ENCODE data around the gene NCEH1. TPM values are rescaled to one million over a fixed set of nuclear protein-coding genes. Genes with fewer than 3 reads are reported as not detected.

The NCEH1 gene
- total and polyA plus RNA-seq, 2 of the 4 experiments (the other 2 are of a cell fraction), result 22.3 to 23.3 TPM

DNA sequence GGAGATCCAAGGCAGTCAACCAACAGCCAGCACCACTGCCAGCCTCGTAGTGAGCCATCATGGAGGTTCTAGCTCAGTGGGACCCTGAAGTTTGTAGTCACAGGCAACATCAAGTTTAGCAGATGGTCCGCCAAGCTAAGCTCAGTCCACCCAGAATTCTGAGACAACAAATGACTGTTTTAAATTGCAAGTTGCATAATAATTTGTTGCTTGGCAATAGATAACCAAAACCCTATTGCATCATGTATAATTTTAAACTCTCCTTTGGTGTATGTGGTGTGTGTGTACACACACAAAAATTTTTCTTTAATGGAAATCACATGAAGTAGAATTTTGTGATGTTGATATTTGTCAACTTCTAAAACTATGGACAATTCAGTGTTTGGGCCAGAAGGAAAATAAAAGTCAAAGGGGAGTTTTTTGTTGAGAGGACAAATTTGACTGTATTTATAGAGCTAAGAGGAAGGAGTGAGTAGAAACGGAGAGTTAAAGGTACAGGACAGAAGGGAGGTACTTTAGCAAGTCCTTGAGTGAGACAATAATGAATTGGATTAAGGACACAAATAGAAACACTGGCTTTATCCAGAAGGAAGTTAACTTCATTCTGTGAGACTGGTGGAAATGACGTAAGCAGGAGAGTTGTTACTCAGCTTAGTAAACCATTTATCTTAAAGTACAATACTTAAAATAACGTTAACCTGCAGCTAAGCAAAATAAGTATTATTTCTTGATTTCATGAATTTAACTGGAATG is 83.6 kb downstream of the NCEH1 start:
- no peak overlapping the region for H4K91ac ChIP-seq (ENCODE audit: insufficient read depth, low read depth, low read length)
- H2BK15ac ChIP-seq (ENCODE audit: low read depth, low read length), result peak overlapping the region; percentile 50; the same call in 1 of the 3 replicates
- intact Hi-C loops (cut with micrococcal nuclease), result no loop called here
- no peaks in the 10 kb centered on the region for H3K9me3 ChIP-seq (ENCODE audit: control insufficient read depth, insufficient read depth, low read length)
- peak; percentile 91 for TF ChIP-seq CEBPB (IDR thresholded peaks at IDR 0.05; ENCODE audit: low read depth, low read length)
- TF ChIP-seq, protein P1, sequence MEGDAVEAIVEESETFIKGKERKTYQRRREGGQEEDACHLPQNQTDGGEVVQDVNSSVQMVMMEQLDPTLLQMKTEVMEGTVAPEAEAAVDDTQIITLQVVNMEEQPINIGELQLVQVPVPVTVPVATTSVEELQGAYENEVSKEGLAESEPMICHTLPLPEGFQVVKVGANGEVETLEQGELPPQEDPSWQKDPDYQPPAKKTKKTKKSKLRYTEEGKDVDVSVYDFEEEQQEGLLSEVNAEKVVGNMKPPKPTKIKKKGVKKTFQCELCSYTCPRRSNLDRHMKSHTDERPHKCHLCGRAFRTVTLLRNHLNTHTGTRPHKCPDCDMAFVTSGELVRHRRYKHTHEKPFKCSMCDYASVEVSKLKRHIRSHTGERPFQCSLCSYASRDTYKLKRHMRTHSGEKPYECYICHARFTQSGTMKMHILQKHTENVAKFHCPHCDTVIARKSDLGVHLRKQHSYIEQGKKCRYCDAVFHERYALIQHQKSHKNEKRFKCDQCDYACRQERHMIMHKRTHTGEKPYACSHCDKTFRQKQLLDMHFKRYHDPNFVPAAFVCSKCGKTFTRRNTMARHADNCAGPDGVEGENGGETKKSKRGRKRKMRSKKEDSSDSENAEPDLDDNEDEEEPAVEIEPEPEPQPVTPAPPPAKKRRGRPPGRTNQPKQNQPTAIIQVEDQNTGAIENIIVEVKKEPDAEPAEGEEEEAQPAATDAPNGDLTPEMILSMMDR (conservative IDR thresholded peaks at IDR 0.05; ENCODE audit: low read depth, low read length), result no peak
- in situ Hi-C loops (cut with MboI; ENCODE audit: low sequenced_read_pairs), result no loop called here
- POLR2A ChIA-PET (ENCODE audit: unreplicated experiment), result no interaction called here
- no peak overlapping the region for H2AK9ac ChIP-seq (replicated peaks; ENCODE audit: low read depth, low read length, poor library complexity)
- no peak overlapping the region for H4K8ac ChIP-seq (ENCODE audit: low read depth in 2 of 2, low read length in 2 of 2)
- no peak overlapping the region for H4K5ac ChIP-seq (ENCODE audit: low read depth, low read length)
- CTCF ChIA-PET, result interaction anchor here (0.7 kb wide), 1 partner anchor 115 kb away, joined by 3 read pairs; no protein-coding TSS in a partner anchor
- WGBS, 2 experiments (ENCODE audit: extremely low coverage in 2 of 2, insufficient read length in 1 of 2), result 92% methylated on average over 2 of the region's 5 CpGs; no CpG with 5 or more reads in 1 of the 2 experiments
- no peak overlapping the region for H3K9ac ChIP-seq (ENCODE audit: low read depth, low read length)
- H3K4me2 ChIP-seq (ENCODE audit: low read depth, low read length), result no peak overlapping the region
- ATAC-seq (ENCODE audit: low read depth) (no peak), DNase-seq (peak; percentile 49)
- no peak overlapping the region for H2AFZ ChIP-seq (replicated peaks; ENCODE audit: low read length, poor library complexity)
- no peak overlapping the region for H3K14ac ChIP-seq (replicated peaks; ENCODE audit: low read depth, low read length)
- no peak overlapping the region for H3K4me3 ChIP-seq (ENCODE audit: insufficient read depth, low read depth, low read length)
- H3K4ac ChIP-seq (ENCODE audit: low read depth, low read length), result peak overlapping the region; percentile 12; the same call in 1 of the 2 replicates
- H2BK120ac ChIP-seq (ENCODE audit: low read depth, low read length), result no peak overlapping the region
- 0 out of 2 replicates have a peak overlapping the region, but pooled peaks have one; percentile 2 for H2AK5ac ChIP-seq (ENCODE audit: low read depth, low read length)
- H2BK20ac ChIP-seq (ENCODE audit: low read depth, low read length), result peak overlapping the region; percentile 45; the same call in 1 of the 2 replicates
- dilution Hi-C loops (cut with HindIII; ENCODE audit: low sequenced_read_pairs, unreplicated experiment), result no loop called here
- peaks cover 18% of the 10 kb centered on the region for H3K9me1 ChIP-seq (ENCODE audit: insufficient read depth, low read length)
- peak overlapping the region; percentile 15; the same call in 1 of the 2 replicates for H3K27ac ChIP-seq (ENCODE audit: insufficient read depth, low read length)
- no peaks in the 10 kb centered on the region for H3K27me3 ChIP-seq (ENCODE audit: control insufficient read depth, insufficient read depth, low read length)
- no peak overlapping the region for H3K56ac ChIP-seq (ENCODE audit: extremely low read depth, insufficient read depth, low read length)
- H3K18ac ChIP-seq (ENCODE audit: low read depth, low read length), result peak overlapping the region; percentile 69; the same call in 1 of the 2 replicates
- no peak overlapping the region for H3K23ac ChIP-seq (ENCODE audit: low read depth, low read length)
- 0 out of 2 replicates have a peak, but pooled peaks cover 2% of the 10 kb centered on the region for H3K36me3 ChIP-seq (ENCODE audit: control insufficient read depth, insufficient read depth, low read length)
- H2BK5ac ChIP-seq (ENCODE audit: low read depth, low read length, poor library complexity, severe bottlenecking), result no peak overlapping the region
- peaks cover 21% of the 10 kb centered on the region for H3K4me1 ChIP-seq (ENCODE audit: control insufficient read depth, insufficient read depth, low read length)
- peaks cover 6 to 15% of the 10 kb centered on the region in 2 experiments; a peak in 3 of 4 replicates for H3K79me1 ChIP-seq (ENCODE audit: low read depth in 1 of 2, low read length in 2 of 2)
- no TSS peak for BruUV-seq (replicated peaks)
- H4K20me1 ChIP-seq (ENCODE audit: insufficient read depth, low read length), result no peaks in the 10 kb centered on the region

All from IMR-90 (cell line).